SJSA1 (cell line): Measurements from ENCODE around the gene LAMA4. TPM values are rescaled to one million over a fixed set of nuclear protein-coding genes. Genes with fewer than 3 reads are reported as not detected.

Experiments used
- DNase-seq, 2 experiments: peaks; one replicate each; pipeline ENCODE4 v3.0.0-alpha.2; 2015 to 2020; ENCODE audit warnings: low spot score in 2 of 2, low read depth in 1 of 2
- H3K27ac ChIP-seq: fragments of 250-450 bp; sonication (Bioruptor Pico); 2 replicates; pipeline ENCODE4 v1.5.1; 2020; ENCODE audit warnings: mild to moderate bottlenecking, moderate library complexity
- H3K27me3 ChIP-seq: fragments of 250-450 bp; sonication (Bioruptor Pico); replicated peaks from 2 replicates; pipeline ENCODE4 v1.5.1; 2020; ENCODE audit warnings: mild to moderate bottlenecking, moderate library complexity
- H3K36me3 ChIP-seq: fragments of 250-450 bp; sonication (Bioruptor Pico); 2 replicates; pipeline ENCODE4 v1.5.1; 2020; ENCODE audit warnings: mild to moderate bottlenecking
- H3K4me1 ChIP-seq: fragments of 250-450 bp; sonication (Bioruptor Pico); replicated peaks from 2 replicates; pipeline ENCODE4 v1.6.1; 2021; ENCODE audit warnings: mild to moderate bottlenecking
- H3K4me3 ChIP-seq: fragments of 250-450 bp; sonication (Bioruptor Pico); 2 replicates; pipeline ENCODE4 v1.5.1; 2020; ENCODE audit warnings: mild to moderate bottlenecking
- H3K9me3 ChIP-seq: fragments of 250-450 bp; sonication (Bioruptor Pico); replicated peaks from 2 replicates; pipeline ENCODE4 v1.5.1; 2020; ENCODE audit warnings: mild to moderate bottlenecking
- total RNA-seq: library from RNA; depleted of rRNA; stranded (reverse); fragments of >200 nt; shearing (Covaris generic); gene quantifications from 2 replicates; pipeline ENCODE4 v1.2.3, GENCODE V29; 2014; rRNA removed

Gene LAMA4
- total RNA-seq, 1 experiment from 2014 or later, result 1.8 TPM

DNA sequence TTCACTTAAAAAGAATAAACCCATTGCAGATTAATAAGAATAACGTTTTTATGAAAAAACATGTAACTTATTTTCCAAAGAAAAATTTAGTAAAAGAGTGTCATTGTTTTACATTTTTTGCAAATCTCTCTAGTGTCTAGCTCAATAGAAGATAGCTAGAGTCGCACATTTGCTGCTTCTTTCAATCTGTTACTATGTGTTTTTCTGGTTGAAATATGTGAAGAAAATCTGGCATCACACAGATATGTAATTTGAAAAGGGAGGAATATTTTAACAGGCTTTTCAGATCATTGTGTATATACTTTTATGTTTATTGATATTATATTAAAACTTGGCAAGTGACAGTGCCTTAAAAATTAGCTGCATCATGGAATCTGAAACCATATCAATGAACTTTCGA, 191.4 kb downstream of the LAMA4 start:
- H3K36me3 ChIP-seq, result no peaks in the 10 kb centered on the region
- H3K27me3 ChIP-seq, result no peaks in the 10 kb centered on the region
- no peaks in the 10 kb centered on the region for H3K4me1 ChIP-seq
- DNase-seq, result no peak
- no peaks in the 10 kb centered on the region for H3K9me3 ChIP-seq
- H3K4me3 ChIP-seq, result no peak overlapping the region
- no peak overlapping the region for H3K27ac ChIP-seq

DNA sequence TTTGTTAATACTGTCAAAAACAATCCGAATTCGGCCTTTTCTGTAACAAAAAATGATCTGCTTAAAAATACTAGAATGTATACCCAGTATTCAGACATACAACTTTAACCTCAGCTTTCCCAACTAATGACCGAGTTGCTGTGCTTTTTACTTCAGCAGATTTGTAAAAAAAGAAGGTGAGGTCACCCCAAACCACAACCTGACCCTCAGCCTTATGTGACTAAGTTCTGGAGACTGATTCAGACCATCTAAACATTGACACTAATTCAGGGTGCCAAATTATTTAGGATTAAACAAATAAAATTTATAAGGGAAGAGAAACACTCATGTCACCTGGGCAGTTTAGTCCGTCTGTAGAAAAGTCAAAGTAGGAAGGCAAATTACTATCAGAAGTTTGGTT, 192.8 kb downstream of the LAMA4 start:
- Histone ChIP-seq H3K27me3 (no peaks in the 10 kb centered on the region), H3K27ac (no peak overlapping the region), H3K9me3 (no peaks in the 10 kb centered on the region), H3K4me3 (no peak overlapping the region), H3K4me1 (no peaks in the 10 kb centered on the region), H3K36me3 (no peaks in the 10 kb centered on the region)
- DNase-seq, result no peak

Other genes starting within 250 kb of the LAMA4 start
- gene CCN6, start 200.5 kb downstream of the LAMA4 start, total RNA-seq, result not detected in 2 replicates
- 14.4 and 18.6 TPM in 2 replicates for gene TUBE1, start 167.1 kb downstream of the LAMA4 start, total RNA-seq
- 13.0 and 25.1 TPM in 2 replicates for gene FAM229B, start 167.0 kb downstream of the LAMA4 start, total RNA-seq
- gene RFPL4B, start 92.8 kb upstream of the LAMA4 start, total RNA-seq, result not detected in 2 replicates